NCI-H2196 treated with DMSO at 0.1 percent for 48 hours (cell line): ENCODE measurements around the gene HOXA3.

Source experiments
- DNase-seq: peaks from one replicate; lab custom pipeline; 2025; ENCODE audit not compliant: unreplicated experiment; lab: John Stamatoyannopoulos, UW

Gene HOXA3

GRCh38 chr7:27106181-27106900, 46.0 kb downstream of the HOXA3 start:
- DNase-seq: no peak

DNA sequence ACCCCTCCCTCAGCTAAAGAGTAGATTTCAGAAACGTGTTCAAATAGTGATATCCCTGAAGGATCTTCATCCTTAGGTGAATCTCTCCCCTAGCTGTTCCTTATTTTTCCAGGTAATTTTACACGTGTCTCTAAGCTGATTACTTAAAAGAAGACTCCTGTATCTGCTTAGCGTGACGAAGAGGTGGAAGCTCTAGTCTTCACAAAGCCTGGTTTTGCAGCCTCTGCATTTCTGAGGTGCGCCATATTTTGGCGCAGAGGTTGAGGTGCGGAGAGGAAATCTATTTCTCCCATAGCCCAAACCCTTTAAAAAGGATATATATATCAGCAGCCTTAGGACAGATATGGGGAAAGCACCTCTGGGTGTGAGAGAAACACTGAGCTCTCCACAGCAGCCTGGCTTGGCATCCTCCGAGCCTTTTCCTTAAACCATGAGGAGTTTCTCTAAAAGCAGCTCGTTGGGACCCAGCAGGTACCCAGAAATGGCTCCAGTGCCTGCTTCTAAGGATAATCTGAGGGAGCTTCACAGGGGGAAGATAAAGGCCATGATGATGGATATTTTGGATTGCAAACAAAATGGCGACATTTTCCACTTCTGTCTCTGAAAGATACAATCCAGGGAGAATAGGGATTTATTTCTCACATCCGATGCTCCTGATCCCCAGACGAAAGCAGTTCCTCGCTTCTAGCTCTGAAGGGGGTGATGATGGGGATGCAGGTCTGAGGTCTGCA, 46.9 kb downstream of the HOXA3 start:
- DNase-seq: no peak

DNA sequence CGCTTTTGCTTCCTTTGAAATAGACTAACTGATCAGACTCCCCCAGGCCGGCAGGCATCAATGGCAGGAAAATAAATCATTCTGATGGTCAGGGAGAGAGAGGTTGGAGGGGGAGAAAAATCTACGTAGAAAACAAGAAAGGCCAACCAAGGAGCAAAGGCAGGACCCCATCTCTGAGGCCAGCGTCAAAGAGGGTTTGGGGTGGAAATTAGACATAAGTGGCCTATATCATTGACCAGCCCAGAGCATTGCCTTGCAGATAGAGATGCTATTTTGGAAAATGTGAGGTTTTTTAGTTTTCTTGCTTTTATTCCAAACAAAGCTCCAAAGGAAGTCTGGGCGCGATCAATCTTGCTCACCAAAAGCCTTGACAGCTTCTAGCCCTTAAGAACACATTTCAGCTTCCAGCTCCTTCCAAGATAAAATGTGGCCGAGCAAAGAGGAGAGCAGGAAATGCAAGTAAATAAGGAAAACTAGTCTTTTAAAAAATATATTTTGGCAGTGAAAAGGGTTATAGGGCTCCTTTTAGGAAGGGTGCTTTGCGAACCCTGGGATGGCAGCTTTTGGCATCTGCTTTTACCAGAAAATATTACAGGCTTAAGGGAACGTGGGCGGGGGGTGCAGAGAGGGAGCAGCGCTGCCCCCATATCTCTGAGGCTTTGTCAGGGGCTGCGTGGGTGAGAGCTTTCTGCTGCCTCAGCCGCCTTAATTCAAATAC, 47.9 kb downstream of the HOXA3 start:
- no peak for DNase-seq

- no peak for DNase-seq
These were observed 48.7 kb downstream of the HOXA3 start for GRCh38 chr7:27103489-27104226.

DNA sequence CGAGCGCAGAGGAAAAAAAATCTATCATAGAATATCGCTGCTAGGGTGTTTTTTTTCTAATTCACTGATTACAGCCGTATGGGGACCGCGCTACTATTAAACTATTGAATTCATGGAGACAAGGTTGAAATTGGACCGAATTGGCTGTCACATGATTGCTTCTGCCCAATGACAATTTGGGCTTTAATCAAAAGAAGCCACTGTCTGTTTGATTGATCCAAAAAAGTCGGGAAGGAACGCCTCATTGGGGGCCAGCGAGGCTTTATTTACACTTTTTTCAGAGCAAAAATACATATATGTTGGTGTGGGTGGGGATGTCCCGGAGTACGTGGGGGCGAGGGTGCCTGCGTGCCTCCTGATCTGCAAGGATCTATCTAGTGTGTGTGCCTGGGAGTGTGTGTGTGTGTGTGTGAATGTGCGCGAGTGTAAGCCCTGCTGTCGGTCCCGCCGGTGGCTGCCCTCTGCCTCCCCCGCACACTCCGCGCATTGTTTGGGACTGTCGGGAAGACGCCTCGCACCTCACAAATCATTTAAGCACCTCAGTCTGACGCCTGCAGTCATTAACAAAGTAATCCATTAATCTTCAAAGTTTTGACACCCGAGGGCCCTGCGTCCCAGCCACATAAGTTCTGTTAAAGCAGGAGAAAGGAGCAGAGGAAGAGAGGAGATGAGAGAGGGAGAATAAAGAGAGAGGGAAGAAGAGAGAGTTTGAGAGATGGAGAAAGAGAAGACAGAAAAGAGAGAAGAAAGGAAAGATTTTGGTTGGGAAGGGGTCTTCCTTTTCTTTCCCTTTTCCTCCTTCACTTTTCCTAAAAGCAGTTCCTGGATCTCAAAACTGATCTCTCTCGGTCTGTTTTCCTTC, 49.6 kb downstream of the HOXA3 start, which contains the start of gene HOXA2:
TSS of gene HOXA2 (minus strand) at position 103 of the 862 bp plus-strand sequence. CDS start 183 bp downstream, outside the sequence.
- no peak for DNase-seq

GRCh38 chr7:27101957-27102580, 50.3 kb downstream of the HOXA3 start:
- DNase-seq: no peak

DNA sequence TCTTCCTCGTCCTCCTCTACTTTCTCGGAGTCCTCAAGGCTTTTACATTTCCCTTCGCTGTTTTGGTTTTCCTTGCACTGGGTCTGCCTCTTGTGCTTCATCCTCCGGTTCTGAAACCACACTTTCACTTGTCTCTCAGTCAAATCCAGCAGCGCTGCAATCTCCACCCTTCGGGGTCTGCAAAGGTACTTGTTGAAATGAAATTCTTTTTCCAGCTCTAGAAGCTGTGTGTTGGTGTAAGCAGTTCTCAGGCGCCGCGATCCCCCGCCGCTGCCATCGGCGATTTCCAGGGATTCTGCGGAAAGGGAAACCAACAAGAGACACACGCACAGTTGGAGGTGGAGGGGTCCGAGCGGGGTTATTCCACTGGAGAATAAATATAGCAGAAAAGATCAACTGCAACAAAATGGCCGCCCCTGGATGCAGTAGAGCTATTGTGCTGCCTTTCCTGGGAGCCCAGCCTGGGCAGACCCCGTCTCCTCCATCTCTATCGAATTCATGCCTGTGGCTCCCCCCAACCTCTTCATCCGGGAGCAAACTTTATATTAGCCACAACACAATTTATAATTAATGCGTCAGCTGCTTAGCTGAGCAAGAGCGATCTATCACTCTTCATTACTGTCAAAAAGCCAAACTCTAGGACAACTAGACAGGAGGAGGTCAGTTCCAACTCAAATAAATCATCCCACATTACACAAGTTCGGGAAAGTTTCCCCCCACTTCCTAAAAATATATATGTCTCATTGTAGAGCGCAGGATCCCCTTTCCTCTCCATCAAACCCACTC, 51.0 kb downstream of the HOXA3 start:
- no peak for DNase-seq

GRCh38 chr7:27100694-27101170, 51.7 kb downstream of the HOXA3 start:
- no peak for DNase-seq

- DNase-seq: no peak
These were observed 52.7 kb downstream of the HOXA3 start for GRCh38 chr7:27099453-27100370.

GRCh38 chr7:27098578-27099451, 53.6 kb downstream of the HOXA3 start:
- no peak for DNase-seq

GRCh38 chr7:27097686-27098577, 54.5 kb downstream of the HOXA3 start:
- no peak for DNase-seq

GRCh38 chr7:27096768-27097514, 55.4 kb downstream of the HOXA3 start:
- DNase-seq: no peak

GRCh38 chr7:27095897-27096767, 56.3 kb downstream of the HOXA3 start, which contains the start of gene HOXA1:
HOXA1 (minus strand) TSS chr7:27096000; CDS start chr7:27095912, 88 bp downstream.
- peak; percentile 88 for DNase-seq
